Testis (tissue), 3 donors: ENCODE results near the gene DPP10. TPM values are rescaled to one million over a fixed set of nuclear protein-coding genes. Genes with fewer than 3 reads are reported as not detected.

ENCODE experiments used
- DNase-seq: peaks from one replicate; pipeline ENCODE4 v3.0.0-alpha.2; 2019
- H3K27ac ChIP-seq, 2 donors: fragments of 200-600 bp; sonication (generic); one replicate each; pipeline ENCODE4 v1.5.1; 2019
- H3K27me3 ChIP-seq: fragments of 200-600 bp; sonication (generic); one replicate; pipeline ENCODE4 v1.5.1; 2019
- H3K36me3 ChIP-seq: fragments of 200-600 bp; sonication (generic); one replicate; pipeline ENCODE4 v1.5.1; 2017; ENCODE audit warnings: low read depth; ENCODE audit errors: missing control alignments
- H3K4me1 ChIP-seq: fragments of 200-600 bp; sonication (generic); one replicate; pipeline ENCODE4 v1.5.1; 2019
- H3K4me3 ChIP-seq, 2 donors: fragments of 200-600 bp; sonication (generic); one replicate each; pipeline ENCODE4 v1.5.1; 2017 to 2019
- H3K9me3 ChIP-seq: fragments of 200-600 bp; sonication (generic); one replicate; pipeline ENCODE4 v1.5.1; 2017
- CTCF ChIP-seq, 3 experiments: fragments of 450-650 bp in 2 of 3; fragments of 200-600 bp in 1 of 3; sonication (generic) in 1 of 3; IDR thresholded peaks; one replicate each; pipeline ENCODE4 v1.5.1; 2016 to 2019; ENCODE audit warnings: antibody characterized with exemption in 3 of 3, mild to moderate bottlenecking in 2 of 3, moderate library complexity in 1 of 3
- POLR2A ChIP-seq: fragments of 450-650 bp; IDR thresholded peaks from one replicate; pipeline ENCODE4 v1.6.1; 2017; ENCODE audit warnings: antibody characterized with exemption, mild to moderate bottlenecking, moderate library complexity
- WGBS, 2 donors: methylation state at CpG; one replicate each; pipeline ENCODE4 v1.1.5; 2018; 5-methylcytosine and 5-hydroxymethylcytosine counted together
- intact Hi-C: fragments of 100-400 bp; cut with DNase I; formaldehyde crosslinking; loops from one replicate; pipeline ENCODE4 v1.15.1; 2023; ENCODE audit warnings: low total_unique reads
- polyA plus RNA-seq: library from polyadenylated mRNA; stranded (reverse); fragments of 350-450 nt; fragmentation: Illumina TruSeq; extraction: RNeasy Lipid Tissue Mini Kit (QIAGEN cat#74804); gene quantifications from one replicate; pipeline ENCODE4 v1.2.3, GENCODE V29; 2014; ENCODE audit warnings: low read depth, low replicate concordance; ENCODE audit not compliant: insufficient read depth
- total RNA-seq, 2 donors: library from RNA; depleted of rRNA; stranded (reverse); fragments of >200 nt; gene quantifications; one replicate each; pipeline ENCODE4 v1.2.3, GENCODE V29; 2016

The DPP10 gene
- total and polyA plus RNA-seq, 3 donors from 2014 or later = 1.7 to 6.7 (median 6.7) TPM

- DNase-seq = no peak
- no peaks in the 10 kb centered on the region for H3K27me3 ChIP-seq
- no peak overlapping the region for H3K4me3 ChIP-seq
- no peaks in the 10 kb centered on the region for H3K36me3 ChIP-seq
- H3K27ac ChIP-seq = no peak overlapping the region
- intact Hi-C loops = no loop called here
- no peak for TF ChIP-seq POLR2A
- TF ChIP-seq CTCF (IDR thresholded peaks at IDR 0.05) = no peak
- H3K4me1 ChIP-seq = no peaks in the 10 kb centered on the region
- no peaks in the 10 kb centered on the region for H3K9me3 ChIP-seq
- 80 to 86% methylated on average over 4 of the region's 4 CpGs for WGBS, 2 donors
These were observed 25.9 kb downstream of the DPP10 start for GRCh38 chr2:114468343-114468742.

GRCh38 chr2:114472246-114472645, 29.8 kb downstream of the DPP10 start:
- no peaks in the 10 kb centered on the region for H3K9me3 ChIP-seq
- WGBS, 2 donors = 65 to 77% methylated on average over 3 of the region's 3 CpGs
- no peaks in the 10 kb centered on the region for H3K27me3 ChIP-seq
- H3K4me1 ChIP-seq = no peaks in the 10 kb centered on the region
- DNase-seq = no peak
- intact Hi-C loops = no loop called here
- TF ChIP-seq POLR2A (no peak), CTCF (IDR thresholded peaks at IDR 0.05) (no peak)
- H3K27ac ChIP-seq = no peak overlapping the region
- H3K4me3 ChIP-seq = no peak overlapping the region
- no peaks in the 10 kb centered on the region for H3K36me3 ChIP-seq

GRCh38 chr2:114472726-114473125, 30.3 kb downstream of the DPP10 start:
- intact Hi-C loops = no loop called here
- WGBS, 2 donors = 62 to 64% methylated on average over 1 of the region's 1 CpG
- no peaks in the 10 kb centered on the region for H3K4me1 ChIP-seq
- DNase-seq = no peak
- no peak overlapping the region for H3K27ac ChIP-seq
- H3K36me3 ChIP-seq = no peaks in the 10 kb centered on the region
- no peak overlapping the region for H3K4me3 ChIP-seq
- H3K9me3 ChIP-seq = no peaks in the 10 kb centered on the region
- H3K27me3 ChIP-seq = no peaks in the 10 kb centered on the region
- TF ChIP-seq CTCF (IDR thresholded peaks at IDR 0.05) (no peak), POLR2A (no peak)

GRCh38 chr2:114488841-114489530, 46.5 kb downstream of the DPP10 start:
- DNase-seq = no peak
- WGBS, 2 donors = 55 to 66% methylated on average over 3 of the region's 3 CpGs

More at GRCh38 chr2:114488841-114489530, 46.5 kb downstream of the DPP10 start:
- Histone ChIP-seq H3K36me3 (no peaks in the 10 kb centered on the region), H3K27me3 (no peaks in the 10 kb centered on the region), H3K9me3 (no peaks in the 10 kb centered on the region), H3K4me3 (no peak overlapping the region), H3K27ac (no peak overlapping the region), H3K4me1 (no peaks in the 10 kb centered on the region)
- intact Hi-C loops = no loop called here
- no peak for TF ChIP-seq POLR2A
- TF ChIP-seq CTCF (IDR thresholded peaks at IDR 0.05) = no peak
